SHP77 (cell line): ENCODE measurements around the gene ZC3H11A.

Experiments used
- DNase-seq, 2 experiments: peaks; one replicate each; lab custom pipeline; 2025; lab: John Stamatoyannopoulos, UW

Gene ZC3H11A

GRCh38 chr1:203842559-203842876, 47.1 kb downstream of the ZC3H11A start:
- DNase-seq = no peak

GRCh38 chr1:203843435-203843834, 48.0 kb downstream of the ZC3H11A start:
- no peak for DNase-seq
